Activated T-cell treated with anti-CD3 and anti-CD28 coated beads, Interleukin-2, amount 50 U/mL, for 72 hours (primary cell): ENCODE data around the gene ROGDI. TPM values are rescaled to one million over a fixed set of nuclear protein-coding genes. Genes with fewer than 3 reads are reported as not detected.

Experiments used
- ATAC-seq, 2 donors: fragments of 150-1000 bp; cut with Tn5 transposase; replicated peaks in 1 of 2; 2 replicates each; pipeline ENCODE4 v1.10.0; 2021; ENCODE audit warnings: moderate library complexity in 2 of 2, mild to moderate bottlenecking in 1 of 2
- DNase-seq, 2 donors: peaks; one replicate each; pipeline ENCODE4 v3.0.0; 2021 to 2022; ENCODE audit warnings: mixed read lengths in 1 of 2
- H3K27ac Mint-ChIP-seq: one replicate; pipeline ENCODE4 v1.8.0; 2022; ENCODE audit warnings: mild to moderate bottlenecking, moderate library complexity, mixed read lengths
- H3K27me3 Mint-ChIP-seq: one replicate; pipeline ENCODE4 v1.8.0; 2022; ENCODE audit warnings: low read depth, mixed read lengths
- H3K36me3 Mint-ChIP-seq, 2 donors: one replicate each; pipeline ENCODE4 v1.8.0; 2022; ENCODE audit warnings: mixed read lengths in 2 of 2, mild to moderate bottlenecking in 1 of 2; ENCODE audit not compliant: insufficient read depth in 2 of 2
- H3K4me1 Mint-ChIP-seq: one replicate; pipeline ENCODE4 v1.8.0; 2022; ENCODE audit warnings: low read depth, mixed read lengths
- H3K4me3 Mint-ChIP-seq, 2 donors: one replicate each; pipeline ENCODE4 v1.8.0; 2022; ENCODE audit warnings: mild to moderate bottlenecking in 2 of 2, mixed read lengths in 2 of 2, moderate library complexity in 2 of 2
- H3K9me3 Mint-ChIP-seq, 2 donors: one replicate each; pipeline ENCODE4 v1.8.0; 2022; ENCODE audit warnings: mixed read lengths in 2 of 2
- total RNA-seq, 2 donors: library from RNA; stranded (reverse); gene quantifications; one replicate each; pipeline ENCODE4 v1.2.3, GENCODE V29; 2022

The ROGDI gene
- total RNA-seq, 2 donors from 2014 or later, result 3.7 to 7.4 TPM

- no peaks in the 10 kb centered on the region for H3K9me3 Mint-ChIP-seq
- H3K4me3 Mint-ChIP-seq, result no peak overlapping the region
- peaks cover 13% of the 10 kb centered on the region for H3K4me1 Mint-ChIP-seq
- ATAC-seq (no peak), DNase-seq (no peak)
- no peak overlapping the region for H3K27ac Mint-ChIP-seq
- no peaks in the 10 kb centered on the region for H3K27me3 Mint-ChIP-seq
- peaks cover 1 to 11% of the 10 kb centered on the region in 2 donors for H3K36me3 Mint-ChIP-seq
These were observed 2.8 kb upstream of the ROGDI start for GRCh38 chr16:4805231-4805630.

DNA sequence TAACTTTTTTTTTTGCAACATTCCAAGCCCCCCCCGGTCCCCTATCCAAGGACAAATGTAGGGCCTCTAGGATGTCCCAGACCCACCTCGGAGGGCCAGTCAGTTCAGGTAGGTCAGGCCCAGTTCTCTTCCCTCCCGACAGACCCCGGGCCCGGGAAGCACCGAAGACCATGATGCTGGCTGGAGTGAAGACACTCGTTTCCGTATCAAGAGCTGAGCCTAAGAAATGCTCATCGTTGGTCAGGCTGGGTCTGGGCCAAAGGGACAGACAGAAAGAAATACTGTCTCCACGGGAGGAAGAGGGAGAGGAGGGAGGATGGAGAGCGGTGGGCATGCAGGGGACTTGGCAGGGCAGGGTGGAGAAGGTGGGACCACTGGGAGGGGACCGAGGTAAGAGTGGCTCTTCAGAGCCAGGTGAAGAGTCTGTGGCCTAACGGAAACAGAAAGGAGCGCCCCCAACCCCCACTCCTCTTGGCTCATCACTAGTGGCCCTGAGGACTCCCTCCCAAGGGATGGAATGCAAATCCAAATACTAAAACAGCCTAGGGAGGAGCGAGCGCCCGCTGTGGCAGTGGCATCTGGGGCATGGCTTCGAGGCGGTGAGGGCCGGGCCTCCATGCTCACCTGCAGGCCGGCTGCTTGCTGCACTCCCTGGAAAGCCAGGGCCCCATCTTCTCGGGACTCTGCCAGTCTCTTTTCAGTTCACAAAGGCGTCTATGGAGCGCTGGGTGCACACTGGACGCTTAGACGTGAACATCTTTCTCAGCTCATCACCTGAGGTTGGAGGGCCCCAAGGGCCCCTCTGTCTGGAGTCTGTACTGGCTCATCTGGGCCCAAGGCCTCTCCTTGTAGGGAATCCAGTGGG is 1.7 kb upstream of the ROGDI start:
- no peak for ATAC-seq
- no peaks in the 10 kb centered on the region for H3K27me3 Mint-ChIP-seq
- H3K9me3 Mint-ChIP-seq, result no peaks in the 10 kb centered on the region
- peaks cover 1 to 8% of the 10 kb centered on the region in 2 donors for H3K36me3 Mint-ChIP-seq
- peaks cover 13% of the 10 kb centered on the region for H3K4me1 Mint-ChIP-seq
- DNase-seq, result no peak
- peak overlapping the region; percentile 55 to 61 for H3K4me3 Mint-ChIP-seq
- H3K27ac Mint-ChIP-seq, result no peak overlapping the region

GRCh38 chr16:4803401-4803844 is 990 bp upstream of the ROGDI start:
- H3K9me3 Mint-ChIP-seq, result no peaks in the 10 kb centered on the region

GRCh38 chr16:4802659-4803287 is 340 bp upstream of the ROGDI start:
- ATAC-seq (peak; percentile 94 to 95), DNase-seq (peak; percentile 92 to 94)
- Mint-ChIP-seq H3K4me1 (peaks cover 13% of the 10 kb centered on the region), H3K27ac (no peak overlapping the region), H3K4me3 (peak overlapping the region; percentile 84 to 86), H3K9me3 (no peaks in the 10 kb centered on the region), H3K27me3 (no peaks in the 10 kb centered on the region), H3K36me3 (peaks cover 1 to 8% of the 10 kb centered on the region in 2 donors)

More at GRCh38 chr16:4803401-4803844, 990 bp upstream of the ROGDI start:
- H3K4me1 Mint-ChIP-seq, result peaks cover 13% of the 10 kb centered on the region
- peak overlapping the region; percentile 84 to 86 for H3K4me3 Mint-ChIP-seq
- DNase-seq (no peak), ATAC-seq (no peak)
- H3K27me3 Mint-ChIP-seq, result no peaks in the 10 kb centered on the region
- peaks cover 1 to 8% of the 10 kb centered on the region in 2 donors for H3K36me3 Mint-ChIP-seq
- H3K27ac Mint-ChIP-seq, result no peak overlapping the region

GRCh38 chr16:4801051-4801961 is 1.1 kb downstream of the ROGDI start:
- peak overlapping the region; percentile 86 to 90 for H3K4me3 Mint-ChIP-seq
- peaks cover 13% of the 10 kb centered on the region for H3K4me1 Mint-ChIP-seq
- peaks cover 0 to 3% of the 10 kb centered on the region in 2 donors for H3K36me3 Mint-ChIP-seq
- ATAC-seq (no peak), DNase-seq (no peak)
- H3K27ac Mint-ChIP-seq, result no peak overlapping the region
- no peaks in the 10 kb centered on the region for H3K27me3 Mint-ChIP-seq
- no peaks in the 10 kb centered on the region for H3K9me3 Mint-ChIP-seq

DNA sequence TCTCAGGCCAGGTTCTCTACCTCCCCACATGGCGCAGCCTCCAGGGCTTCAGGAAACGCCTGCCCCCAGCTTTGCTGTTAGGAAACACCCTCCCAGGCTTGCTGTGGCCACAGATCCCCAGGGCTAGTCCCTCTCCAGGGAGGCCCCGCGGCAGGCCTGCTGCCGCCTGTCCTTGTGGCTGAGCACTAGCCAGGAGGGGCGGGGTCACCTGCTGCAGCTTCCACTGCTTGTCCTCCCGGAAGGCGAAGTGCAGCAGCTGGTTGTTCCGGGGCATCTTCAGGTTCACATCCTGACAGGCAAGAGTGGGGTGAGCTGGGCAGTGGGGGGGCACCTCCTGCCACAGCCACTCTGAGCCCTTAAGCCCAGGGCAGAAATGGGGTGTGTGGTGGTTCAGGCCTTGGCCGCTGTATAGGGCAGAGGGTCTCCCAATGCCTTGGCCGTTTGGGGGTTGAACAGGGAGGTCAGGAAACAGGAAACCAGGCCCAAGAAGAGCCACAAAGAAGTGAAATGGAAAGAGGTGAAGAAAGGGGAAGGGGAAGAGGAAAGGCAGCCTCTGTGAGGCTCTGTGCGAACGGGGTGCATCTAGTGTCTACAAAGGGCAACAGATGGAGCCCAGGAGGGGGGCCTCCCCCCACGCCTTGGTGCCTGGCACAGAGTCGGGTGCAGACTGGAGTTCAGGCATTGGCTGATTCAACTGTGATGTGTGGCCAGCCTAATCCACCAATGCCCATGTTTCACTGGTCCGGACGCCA is 2.0 kb downstream of the ROGDI start:
- Mint-ChIP-seq H3K27me3 (no peaks in the 10 kb centered on the region), H3K9me3 (no peaks in the 10 kb centered on the region), H3K36me3 (peaks cover 0 to 1% of the 10 kb centered on the region in 2 donors), H3K4me3 (peak overlapping the region; percentile 55 to 56), H3K4me1 (peaks cover 13% of the 10 kb centered on the region), H3K27ac (no peak overlapping the region)
- ATAC-seq (no peak), DNase-seq (no peak)

- H3K27me3 Mint-ChIP-seq, result no peaks in the 10 kb centered on the region
- H3K4me1 Mint-ChIP-seq, result peaks cover 13% of the 10 kb centered on the region
- no peak overlapping the region for H3K27ac Mint-ChIP-seq
- no peak overlapping the region for H3K4me3 Mint-ChIP-seq
- H3K36me3 Mint-ChIP-seq, result no peaks in the 10 kb centered on the region
- ATAC-seq (no peak), DNase-seq (no peak)
- H3K9me3 Mint-ChIP-seq, result no peaks in the 10 kb centered on the region
These were observed 3.1 kb downstream of the ROGDI start for GRCh38 chr16:4799171-4799855.

GRCh38 chr16:4798456-4798855 is 4.0 kb downstream of the ROGDI start:
- H3K4me3 Mint-ChIP-seq, result no peak overlapping the region
- peaks cover 6% of the 10 kb centered on the region for H3K4me1 Mint-ChIP-seq

GRCh38 chr16:4797805-4798252 is 4.6 kb downstream of the ROGDI start:
- no peak for ATAC-seq
- Mint-ChIP-seq H3K27ac (no peak overlapping the region), H3K9me3 (no peaks in the 10 kb centered on the region), H3K27me3 (no peaks in the 10 kb centered on the region), H3K36me3 (no peaks in the 10 kb centered on the region), H3K4me3 (no peak overlapping the region), H3K4me1 (no peaks in the 10 kb centered on the region)
- DNase-seq, result no peak

More at GRCh38 chr16:4798456-4798855, 4.0 kb downstream of the ROGDI start:
- no peak for ATAC-seq
- DNase-seq, result no peak
- H3K36me3 Mint-ChIP-seq, result no peaks in the 10 kb centered on the region
- no peak overlapping the region for H3K27ac Mint-ChIP-seq
- H3K27me3 Mint-ChIP-seq, result no peaks in the 10 kb centered on the region
- no peaks in the 10 kb centered on the region for H3K9me3 Mint-ChIP-seq

DNA sequence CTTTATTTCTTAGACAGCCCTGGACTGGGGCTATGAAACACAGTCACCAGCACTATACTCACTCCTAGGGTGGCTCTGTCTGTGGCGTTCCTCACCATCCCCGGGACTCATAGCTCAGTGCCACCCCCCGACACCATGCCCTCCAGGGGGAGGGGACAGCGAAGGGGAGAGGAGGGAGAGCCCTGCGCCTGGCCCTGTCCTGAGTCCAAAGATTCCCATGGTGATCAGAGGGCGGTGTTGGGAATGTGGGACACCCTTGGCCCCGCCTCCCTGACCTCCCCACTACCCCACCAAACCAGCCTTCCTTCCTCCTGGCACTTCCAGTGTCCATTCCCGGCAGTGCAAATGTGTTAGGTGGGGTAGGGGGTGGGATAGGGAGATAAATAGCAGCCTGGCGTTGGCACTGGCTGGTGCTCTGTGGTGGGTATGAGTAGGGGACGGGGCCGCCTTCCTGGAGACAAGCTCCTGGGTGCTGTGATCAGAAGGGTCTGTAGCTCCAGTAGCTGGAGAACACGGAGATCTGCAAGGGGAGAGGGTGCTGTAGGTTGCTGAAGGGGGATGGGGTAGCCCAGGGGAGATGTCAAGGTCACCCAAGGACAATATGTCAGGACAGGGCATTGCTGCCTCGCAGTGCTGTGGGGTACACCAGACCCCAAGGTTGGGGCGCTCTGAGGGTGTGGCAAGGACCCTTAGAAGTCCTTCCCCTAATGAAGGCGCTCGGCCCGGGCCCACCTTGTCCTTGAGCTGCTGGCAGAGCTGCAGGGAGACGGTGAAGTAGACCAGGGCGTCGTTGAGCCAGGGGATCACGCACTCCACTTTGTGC is 5.2 kb downstream of the ROGDI start:
- Mint-ChIP-seq H3K4me1 (no peaks in the 10 kb centered on the region), H3K27ac (no peak overlapping the region), H3K27me3 (no peaks in the 10 kb centered on the region), H3K9me3 (no peaks in the 10 kb centered on the region), H3K36me3 (no peaks in the 10 kb centered on the region), H3K4me3 (no peak overlapping the region)
- no peak for DNase-seq
- no peak for ATAC-seq

GRCh38 chr16:4795828-4796572 is 6.4 kb downstream of the ROGDI start:
- ATAC-seq (no peak), DNase-seq (no peak)
- no peak overlapping the region for H3K27ac Mint-ChIP-seq
- no peaks in the 10 kb centered on the region for H3K36me3 Mint-ChIP-seq
- H3K4me1 Mint-ChIP-seq, result peaks cover 2% of the 10 kb centered on the region
- no peaks in the 10 kb centered on the region for H3K27me3 Mint-ChIP-seq
- H3K9me3 Mint-ChIP-seq, result no peaks in the 10 kb centered on the region
- no peak overlapping the region for H3K4me3 Mint-ChIP-seq
